Testis (tissue), 3 donors: ENCODE results near the gene BACE2. TPM values are rescaled to one million over a fixed set of nuclear protein-coding genes. Genes with fewer than 3 reads are reported as not detected.

ENCODE experiments used
- DNase-seq: peaks from one replicate; pipeline ENCODE4 v3.0.0-alpha.2; 2019
- H3K27ac ChIP-seq, 2 donors: fragments of 200-600 bp; sonication (generic); one replicate each; pipeline ENCODE4 v1.5.1; 2019
- H3K27me3 ChIP-seq: fragments of 200-600 bp; sonication (generic); one replicate; pipeline ENCODE4 v1.5.1; 2019
- H3K36me3 ChIP-seq: fragments of 200-600 bp; sonication (generic); one replicate; pipeline ENCODE4 v1.5.1; 2017; ENCODE audit warnings: low read depth; ENCODE audit errors: missing control alignments
- H3K4me1 ChIP-seq: fragments of 200-600 bp; sonication (generic); one replicate; pipeline ENCODE4 v1.5.1; 2019
- H3K4me3 ChIP-seq, 2 donors: fragments of 200-600 bp; sonication (generic); one replicate each; pipeline ENCODE4 v1.5.1; 2017 to 2019
- H3K9me3 ChIP-seq: fragments of 200-600 bp; sonication (generic); one replicate; pipeline ENCODE4 v1.5.1; 2017
- CTCF ChIP-seq, 3 experiments: fragments of 450-650 bp in 2 of 3; fragments of 200-600 bp in 1 of 3; sonication (generic) in 1 of 3; IDR thresholded peaks; one replicate each; pipeline ENCODE4 v1.5.1; 2016 to 2019; ENCODE audit warnings: antibody characterized with exemption in 3 of 3, mild to moderate bottlenecking in 2 of 3, moderate library complexity in 1 of 3
- POLR2A ChIP-seq: fragments of 450-650 bp; IDR thresholded peaks from one replicate; pipeline ENCODE4 v1.6.1; 2017; ENCODE audit warnings: antibody characterized with exemption, mild to moderate bottlenecking, moderate library complexity
- WGBS, 2 donors: methylation state at CpG; one replicate each; pipeline ENCODE4 v1.1.5; 2018; 5-methylcytosine and 5-hydroxymethylcytosine counted together
- intact Hi-C: fragments of 100-400 bp; cut with DNase I; formaldehyde crosslinking; loops from one replicate; pipeline ENCODE4 v1.15.1; 2023; ENCODE audit warnings: low total_unique reads
- polyA plus RNA-seq: library from polyadenylated mRNA; stranded (reverse); fragments of 350-450 nt; fragmentation: Illumina TruSeq; extraction: RNeasy Lipid Tissue Mini Kit (QIAGEN cat#74804); gene quantifications from one replicate; pipeline ENCODE4 v1.2.3, GENCODE V29; 2014; ENCODE audit warnings: low read depth, low replicate concordance; ENCODE audit not compliant: insufficient read depth
- total RNA-seq, 2 donors: library from RNA; depleted of rRNA; stranded (reverse); fragments of >200 nt; gene quantifications; one replicate each; pipeline ENCODE4 v1.2.3, GENCODE V29; 2016

The BACE2 gene
- total and polyA plus RNA-seq, 3 donors from 2014 or later, result 17.4 to 28.6 (median 21.8) TPM

GRCh38 chr21:41183575-41183974 lies 15.6 kb downstream of the BACE2 start:
- intact Hi-C loops, result no loop called here
- Histone ChIP-seq H3K4me1 (no peaks in the 10 kb centered on the region), H3K27me3 (no peaks in the 10 kb centered on the region), H3K36me3 (no peaks in the 10 kb centered on the region), H3K4me3 (no peak overlapping the region), H3K9me3 (no peaks in the 10 kb centered on the region), H3K27ac (no peak overlapping the region)
- no peak for DNase-seq
- no peak for TF ChIP-seq POLR2A
- TF ChIP-seq CTCF (IDR thresholded peaks at IDR 0.05), result no peak
- WGBS, 2 donors, result 77 to 92% methylated on average over 4 of the region's 4 CpGs

GRCh38 chr21:41185802-41186201 lies 17.8 kb downstream of the BACE2 start:
- H3K36me3 ChIP-seq, result no peaks in the 10 kb centered on the region
- 94 to 97% methylated on average over 6 of the region's 6 CpGs for WGBS, 2 donors
- no peak overlapping the region for H3K27ac ChIP-seq
- no peaks in the 10 kb centered on the region for H3K4me1 ChIP-seq
- H3K27me3 ChIP-seq, result no peaks in the 10 kb centered on the region
- DNase-seq, result no peak
- H3K9me3 ChIP-seq, result no peaks in the 10 kb centered on the region
- TF ChIP-seq CTCF (IDR thresholded peaks at IDR 0.05) (no peak), POLR2A (no peak)
- intact Hi-C loops, result no loop called here
- H3K4me3 ChIP-seq, result no peak overlapping the region

DNA sequence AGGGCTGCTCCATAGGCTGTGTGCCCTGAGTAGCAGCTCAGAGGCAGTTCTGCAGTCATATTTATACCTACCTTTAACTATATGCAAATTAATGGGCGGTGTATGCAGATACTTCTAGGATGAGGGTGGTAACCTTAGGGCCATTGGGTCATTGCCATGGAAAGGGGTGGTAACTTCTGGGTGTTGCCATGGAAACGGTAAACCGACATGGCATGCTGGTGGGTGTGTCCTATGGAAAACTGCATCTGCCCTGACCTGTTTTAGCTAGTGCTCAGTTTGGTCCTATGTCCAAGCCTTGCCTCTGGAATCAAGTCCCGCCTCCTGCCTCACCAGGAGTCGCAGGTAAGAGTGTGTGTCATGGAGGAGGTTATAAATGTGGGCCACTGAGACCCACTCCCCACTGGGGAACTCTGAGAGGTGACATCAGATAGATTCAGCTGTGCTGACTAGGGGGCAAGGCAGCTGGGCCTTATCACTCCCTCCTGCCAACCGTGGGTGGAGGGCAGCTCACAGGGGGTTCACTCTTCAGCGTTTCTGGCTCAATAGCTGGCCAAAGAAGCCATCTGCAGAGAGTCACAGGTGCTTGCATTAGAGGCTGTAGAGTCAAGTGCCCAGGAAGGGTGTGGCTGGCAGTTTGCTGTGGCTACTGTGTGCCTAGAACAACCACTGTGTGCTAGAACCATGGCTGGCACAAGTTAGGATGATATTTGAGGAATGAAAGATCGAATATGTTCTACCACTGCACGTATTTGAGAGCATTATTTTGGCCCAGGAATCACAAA lies 19.0 kb downstream of the BACE2 start:
- Histone ChIP-seq H3K36me3 (no peaks in the 10 kb centered on the region), H3K27ac (no peak overlapping the region), H3K4me3 (no peak overlapping the region), H3K27me3 (no peaks in the 10 kb centered on the region), H3K9me3 (no peaks in the 10 kb centered on the region), H3K4me1 (no peaks in the 10 kb centered on the region)
- 84 to 88% methylated on average over 8 to 9 of the region's 9 CpGs for WGBS, 2 donors
- intact Hi-C loops, result no loop called here
- DNase-seq, result no peak
- no peak for TF ChIP-seq POLR2A
- no peak for TF ChIP-seq CTCF (IDR thresholded peaks at IDR 0.05)

GRCh38 chr21:41187537-41188025 lies 19.6 kb downstream of the BACE2 start:
- TF ChIP-seq CTCF (IDR thresholded peaks at IDR 0.05) (no peak), POLR2A (no peak)
- DNase-seq, result no peak

More at GRCh38 chr21:41187537-41188025, 19.6 kb downstream of the BACE2 start:
- WGBS, 2 donors, result 69 to 76% methylated on average over 6 of the region's 6 CpGs
- Histone ChIP-seq H3K36me3 (no peaks in the 10 kb centered on the region), H3K9me3 (no peaks in the 10 kb centered on the region), H3K27me3 (no peaks in the 10 kb centered on the region), H3K4me1 (no peaks in the 10 kb centered on the region), H3K27ac (no peak overlapping the region), H3K4me3 (no peak overlapping the region)
- intact Hi-C loops, result no loop called here
